HTR-8/SVneo (cell line): ENCODE results near the gene PCSK2.
A peak's percentile ranks its signal among the peaks of the same experiment; 100 is the strongest.

Source experiments
- DNase-seq: peaks from one replicate; pipeline ENCODE4 v3.0.0; 2011; ENCODE audit warnings: low spot score, mixed read lengths; ENCODE audit not compliant: insufficient read length
- FAIRE-seq: peaks from 2 replicates; lab custom pipeline; 2011; peaks lifted over from hg19 to GRCh38; lab: Jason Lieb, UNC

The PCSK2 gene

GRCh38 chr20:17438436-17439039, 211.7 kb downstream of the PCSK2 start:
- FAIRE-seq (no peak), DNase-seq (no peak)

GRCh38 chr20:17439616-17440296, 212.9 kb downstream of the PCSK2 start:
- DNase-seq = no peak
- FAIRE-seq = no peak

- DNase-seq (no peak), FAIRE-seq (no peak)
Observed at GRCh38 chr20:17441745-17442144, 214.9 kb downstream of the PCSK2 start.

- DNase-seq (no peak), FAIRE-seq (no peak)
Observed at GRCh38 chr20:17442588-17442987, 215.7 kb downstream of the PCSK2 start.

- FAIRE-seq = no peak
- DNase-seq = no peak
Observed at GRCh38 chr20:17443131-17443858, 216.5 kb downstream of the PCSK2 start.

GRCh38 chr20:17444091-17444490, 217.3 kb downstream of the PCSK2 start:
- FAIRE-seq (no peak), DNase-seq (no peak)

- FAIRE-seq (no peak), DNase-seq (no peak)
Observed at GRCh38 chr20:17445543-17445942, 218.7 kb downstream of the PCSK2 start.

GRCh38 chr20:17446171-17446570, 219.3 kb downstream of the PCSK2 start:
- DNase-seq (no peak), FAIRE-seq (no peak)

- FAIRE-seq = no peak
- DNase-seq = no peak
Observed at GRCh38 chr20:17448071-17448470, 221.2 kb downstream of the PCSK2 start.

- FAIRE-seq = no peak
- DNase-seq = no peak
Observed at GRCh38 chr20:17449031-17449430, 222.2 kb downstream of the PCSK2 start.

GRCh38 chr20:17452441-17452840, 225.6 kb downstream of the PCSK2 start:
- FAIRE-seq (no peak), DNase-seq (no peak)

- FAIRE-seq (no peak), DNase-seq (no peak)
Observed at GRCh38 chr20:17453592-17453991, 226.8 kb downstream of the PCSK2 start.

GRCh38 chr20:17456279-17456678, 229.4 kb downstream of the PCSK2 start:
- FAIRE-seq (peak; percentile 9), DNase-seq (no peak)

- DNase-seq = no peak
- no peak for FAIRE-seq
Observed at GRCh38 chr20:17457079-17457478, 230.2 kb downstream of the PCSK2 start.

GRCh38 chr20:17457588-17458190, 230.8 kb downstream of the PCSK2 start:
- DNase-seq (no peak), FAIRE-seq (no peak)

GRCh38 chr20:17460119-17460518, 233.3 kb downstream of the PCSK2 start:
- FAIRE-seq (no peak), DNase-seq (no peak)

GRCh38 chr20:17461941-17462340, 235.1 kb downstream of the PCSK2 start:
- FAIRE-seq = no peak
- DNase-seq = no peak

- DNase-seq (no peak), FAIRE-seq (no peak)
Observed at GRCh38 chr20:17463711-17464110, 236.9 kb downstream of the PCSK2 start.

- DNase-seq = no peak
- no peak for FAIRE-seq
Observed at GRCh38 chr20:17465236-17465635, 238.4 kb downstream of the PCSK2 start.

GRCh38 chr20:17466641-17467040, 239.8 kb downstream of the PCSK2 start:
- no peak for DNase-seq
- FAIRE-seq = no peak

- no peak for FAIRE-seq
Observed at GRCh38 chr20:17467120-17467655, 240.3 kb downstream of the PCSK2 start.

More at GRCh38 chr20:17467120-17467655, 240.3 kb downstream of the PCSK2 start:
- no peak for DNase-seq
